ENCODE measurements around the gene MALAT1.

DNA sequence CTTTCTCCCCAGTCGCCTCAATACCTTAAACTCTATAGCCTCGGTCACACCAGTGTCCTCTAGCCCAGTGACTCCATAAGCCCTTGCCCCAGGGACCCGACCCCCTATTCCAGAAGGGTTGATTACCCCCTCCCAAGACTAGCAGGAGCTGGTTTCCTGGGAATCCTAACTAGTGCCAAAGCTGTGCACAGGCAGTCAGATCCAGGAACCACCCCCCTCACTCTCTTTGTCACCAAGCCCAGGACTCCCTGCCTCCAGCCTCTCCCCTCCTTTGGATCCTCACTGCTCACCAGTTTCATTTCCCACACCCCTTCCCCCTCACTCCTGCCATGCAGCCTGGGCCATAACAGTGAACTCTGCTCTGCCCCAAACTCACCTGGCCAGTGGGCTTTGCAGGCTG lies 49.5 kb downstream of the MALAT1 start:
- no peak for TF ChIP-seq CTCF (IDR thresholded peaks at IDR 0.05)
- no peak for TF ChIP-seq POLR2A (IDR thresholded peaks at IDR 0.05)

All from esophagus squamous epithelium (tissue), 4 donors.